ENCODE results near the gene SOD2. TPM values are rescaled to one million over a fixed set of nuclear protein-coding genes. Genes with fewer than 3 reads are reported as not detected.

SOD2 gene
- total and polyA plus RNA-seq, 9 of the 15 experiments (the other 6 are each of a cell fraction or from before 2014, with no cell fraction given) = 39.8 to 140 (median 95.8) TPM

DNA sequence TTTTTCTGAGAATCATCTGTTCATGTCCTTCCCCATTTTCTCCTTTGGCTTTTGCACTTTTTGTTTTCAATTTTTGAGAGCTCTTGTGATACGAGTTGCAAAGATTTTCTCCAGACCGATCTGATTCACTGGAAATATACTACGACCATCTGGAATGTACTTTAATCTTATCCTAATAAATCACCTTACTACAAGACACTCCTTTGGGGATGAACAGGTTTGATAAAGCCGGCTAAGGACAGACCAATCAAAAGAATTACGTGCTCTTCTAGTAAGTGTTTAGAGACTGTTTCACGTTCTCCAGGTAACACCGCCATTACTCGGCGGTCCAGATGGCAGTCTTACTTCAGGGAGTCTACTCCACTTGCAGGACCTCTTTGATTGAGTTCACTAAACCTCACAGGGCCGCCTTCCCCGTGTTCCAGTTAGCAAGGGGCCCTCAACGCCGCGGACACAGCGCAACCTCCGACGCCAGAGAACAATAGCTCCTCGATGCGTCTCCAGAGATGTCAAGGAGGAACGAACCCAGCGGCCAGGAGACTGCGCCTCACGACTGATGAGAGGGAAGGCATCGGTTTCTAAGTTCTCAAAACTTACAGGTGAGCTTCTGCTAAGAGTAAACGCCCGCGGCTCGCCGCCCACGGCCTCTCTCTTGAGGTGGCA is 33.3 kb upstream of the SOD2 start (continued):
- TF ChIP-seq, protein P1, sequence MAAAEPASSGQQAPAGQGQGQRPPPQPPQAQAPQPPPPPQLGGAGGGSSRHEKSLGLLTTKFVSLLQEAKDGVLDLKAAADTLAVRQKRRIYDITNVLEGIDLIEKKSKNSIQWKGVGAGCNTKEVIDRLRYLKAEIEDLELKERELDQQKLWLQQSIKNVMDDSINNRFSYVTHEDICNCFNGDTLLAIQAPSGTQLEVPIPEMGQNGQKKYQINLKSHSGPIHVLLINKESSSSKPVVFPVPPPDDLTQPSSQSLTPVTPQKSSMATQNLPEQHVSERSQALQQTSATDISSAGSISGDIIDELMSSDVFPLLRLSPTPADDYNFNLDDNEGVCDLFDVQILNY (CRISPR knock-in tag; IDR thresholded peaks at IDR 0.05) = no peak
- TF ChIP-seq CBFA2T3 (IDR thresholded peaks at IDR 0.05) (peak; percentile 30), YY1 (IDR thresholded peaks at IDR 0.05; ENCODE audit: borderline replicate concordance in 1 of 3, control insufficient read depth in 1 of 3, extremely low read depth in 1 of 3, insufficient read depth in 3 of 3, insufficient read length in 1 of 3, insufficient replicate concordance in 2 of 3, low read depth in 1 of 3, low read length in 2 of 3) (peak in 1 of 3 experiments; percentile 83), SIN3B (IDR thresholded peaks at IDR 0.05; ENCODE audit: low read depth) (no peak), POLR2AphosphoS5 (IDR thresholded peaks at IDR 0.05; ENCODE audit: control insufficient read depth, insufficient read depth, low read depth, low read length) (no peak), THRAP3 (IDR thresholded peaks at IDR 0.05; ENCODE audit: borderline replicate concordance) (no peak), CSDE1 (IDR thresholded peaks at IDR 0.05) (no peak), RNF219 (CRISPR knock-in tag; IDR thresholded peaks at IDR 0.05) (0 out of 2 replicates have a peak, but pooled peaks have one; percentile 63), ZNF79 (CRISPR knock-in tag; IDR thresholded peaks at IDR 0.05; ENCODE audit: low read depth) (no peak), BCL6 (CRISPR knock-in tag; IDR thresholded peaks at IDR 0.05) (no peak)
- TF ChIP-seq, protein P2, sequence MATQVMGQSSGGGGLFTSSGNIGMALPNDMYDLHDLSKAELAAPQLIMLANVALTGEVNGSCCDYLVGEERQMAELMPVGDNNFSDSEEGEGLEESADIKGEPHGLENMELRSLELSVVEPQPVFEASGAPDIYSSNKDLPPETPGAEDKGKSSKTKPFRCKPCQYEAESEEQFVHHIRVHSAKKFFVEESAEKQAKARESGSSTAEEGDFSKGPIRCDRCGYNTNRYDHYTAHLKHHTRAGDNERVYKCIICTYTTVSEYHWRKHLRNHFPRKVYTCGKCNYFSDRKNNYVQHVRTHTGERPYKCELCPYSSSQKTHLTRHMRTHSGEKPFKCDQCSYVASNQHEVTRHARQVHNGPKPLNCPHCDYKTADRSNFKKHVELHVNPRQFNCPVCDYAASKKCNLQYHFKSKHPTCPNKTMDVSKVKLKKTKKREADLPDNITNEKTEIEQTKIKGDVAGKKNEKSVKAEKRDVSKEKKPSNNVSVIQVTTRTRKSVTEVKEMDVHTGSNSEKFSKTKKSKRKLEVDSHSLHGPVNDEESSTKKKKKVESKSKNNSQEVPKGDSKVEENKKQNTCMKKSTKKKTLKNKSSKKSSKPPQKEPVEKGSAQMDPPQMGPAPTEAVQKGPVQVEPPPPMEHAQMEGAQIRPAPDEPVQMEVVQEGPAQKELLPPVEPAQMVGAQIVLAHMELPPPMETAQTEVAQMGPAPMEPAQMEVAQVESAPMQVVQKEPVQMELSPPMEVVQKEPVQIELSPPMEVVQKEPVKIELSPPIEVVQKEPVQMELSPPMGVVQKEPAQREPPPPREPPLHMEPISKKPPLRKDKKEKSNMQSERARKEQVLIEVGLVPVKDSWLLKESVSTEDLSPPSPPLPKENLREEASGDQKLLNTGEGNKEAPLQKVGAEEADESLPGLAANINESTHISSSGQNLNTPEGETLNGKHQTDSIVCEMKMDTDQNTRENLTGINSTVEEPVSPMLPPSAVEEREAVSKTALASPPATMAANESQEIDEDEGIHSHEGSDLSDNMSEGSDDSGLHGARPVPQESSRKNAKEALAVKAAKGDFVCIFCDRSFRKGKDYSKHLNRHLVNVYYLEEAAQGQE (IDR thresholded peaks at IDR 0.05; ENCODE audit: borderline replicate concordance) = no peak
- TF ChIP-seq, protein P2 (CRISPR knock-in tag; IDR thresholded peaks at IDR 0.05; ENCODE audit: low read depth) = no peak
- TF ChIP-seq, protein P3, sequence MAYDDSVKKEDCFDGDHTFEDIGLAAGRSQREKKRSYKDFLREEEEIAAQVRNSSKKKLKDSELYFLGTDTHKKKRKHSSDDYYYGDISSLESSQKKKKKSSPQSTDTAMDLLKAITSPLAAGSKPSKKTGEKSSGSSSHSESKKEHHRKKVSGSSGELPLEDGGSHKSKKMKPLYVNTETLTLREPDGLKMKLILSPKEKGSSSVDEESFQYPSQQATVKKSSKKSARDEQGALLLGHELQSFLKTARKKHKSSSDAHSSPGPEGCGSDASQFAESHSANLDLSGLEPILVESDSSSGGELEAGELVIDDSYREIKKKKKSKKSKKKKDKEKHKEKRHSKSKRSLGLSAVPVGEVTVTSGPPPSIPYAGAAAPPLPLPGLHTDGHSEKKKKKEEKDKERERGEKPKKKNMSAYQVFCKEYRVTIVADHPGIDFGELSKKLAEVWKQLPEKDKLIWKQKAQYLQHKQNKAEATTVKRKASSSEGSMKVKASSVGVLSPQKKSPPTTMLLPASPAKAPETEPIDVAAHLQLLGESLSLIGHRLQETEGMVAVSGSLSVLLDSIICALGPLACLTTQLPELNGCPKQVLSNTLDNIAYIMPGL (CRISPR knock-in tag; IDR thresholded peaks at IDR 0.05) = no peak
